Heart left ventricle (tissue), 13 donors: ENCODE results near the gene RANBP17.

Experiments used
- POLR2A ChIP-seq, 2 donors: fragments of 450-650 bp; IDR thresholded peaks; one replicate each; pipeline ENCODE4 v1.6.1; 2017; ENCODE audit warnings: antibody characterized with exemption in 2 of 2, mild to moderate bottlenecking in 2 of 2, moderate library complexity in 2 of 2
- TF ChIP-seq, protein P1 (sequence below), 12 donors: fragments of 200-600 bp; sonication (generic) in 4 of 12; IDR thresholded peaks; one replicate each; pipeline versions ENCODE4 v1.5.0 to v1.8.0; 2018 to 2022; ENCODE audit warnings: antibody characterized with exemption in 12 of 12, mild to moderate bottlenecking in 5 of 12
- donor health status: ischemic (EF 13 %, LVEDD 7.1; RV severe dilation, severe dysfunction).
- donor health status: DM: no; HTN: yes; CAD: no.
- donor health status: DM: no; HTN: no; CAD: no.
- donor health status: ischemic (EF 25% LVEDD 6.9; RV normal size, moderate dysfunction).
- donor health status: ischemic (EF 25% LVEDD 5.7; RV mildly dilated, moderate dysfunction).
- donor health status: ischemic (EF 35%, LVEDD 5.7; RV mildly dilated, moderate dysfunction).
- donor health status: nonischemic (EF 11% LVEDD 7.7; RV severe dilation, severe dysfunction).
- donor health status: DM: yes; HTN: yes; CAD: no.
- donor health status: PGD.
- donor health status: ischemic (EF 29% LVEDD 5.4; RV normal size, mild dysfunction).
- donor health status: nonischemic (EF 23%, LVEDD 6.1; RV moderate dilation, normal function).

DNA sequence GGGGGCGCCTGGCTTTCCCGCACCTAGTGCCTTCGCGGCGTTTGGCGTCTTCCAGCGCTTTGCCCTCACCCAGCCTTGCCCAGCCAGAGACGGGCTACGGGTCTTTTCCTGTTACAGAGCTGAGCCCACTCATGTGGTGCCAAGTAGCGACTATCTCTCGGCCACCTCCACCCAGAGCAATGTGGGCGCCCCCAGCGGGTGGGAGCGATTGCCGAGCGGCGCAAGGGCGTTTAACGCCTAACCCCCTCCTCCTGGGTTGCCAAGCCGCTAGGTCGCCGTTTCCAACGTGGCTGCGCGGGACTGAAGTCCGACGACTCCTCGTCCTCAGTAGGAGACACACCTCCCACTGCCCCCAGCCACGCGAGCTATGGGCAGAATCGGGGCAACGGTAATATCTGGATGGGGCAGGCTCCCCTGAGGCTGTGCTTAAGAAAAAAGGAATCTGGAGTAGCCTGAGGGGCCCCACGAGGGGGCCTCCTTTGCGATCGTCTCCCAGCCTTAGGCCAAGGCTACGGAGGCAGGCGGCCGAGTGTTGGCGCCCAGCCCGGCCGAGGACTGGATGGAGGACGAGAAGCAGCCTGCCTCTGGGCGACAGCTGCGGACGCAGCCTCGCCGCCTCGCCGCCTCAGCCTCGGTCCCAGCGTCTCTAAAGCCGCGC lies 453.0 kb downstream of the RANBP17 start:
- TF ChIP-seq, protein P1, sequence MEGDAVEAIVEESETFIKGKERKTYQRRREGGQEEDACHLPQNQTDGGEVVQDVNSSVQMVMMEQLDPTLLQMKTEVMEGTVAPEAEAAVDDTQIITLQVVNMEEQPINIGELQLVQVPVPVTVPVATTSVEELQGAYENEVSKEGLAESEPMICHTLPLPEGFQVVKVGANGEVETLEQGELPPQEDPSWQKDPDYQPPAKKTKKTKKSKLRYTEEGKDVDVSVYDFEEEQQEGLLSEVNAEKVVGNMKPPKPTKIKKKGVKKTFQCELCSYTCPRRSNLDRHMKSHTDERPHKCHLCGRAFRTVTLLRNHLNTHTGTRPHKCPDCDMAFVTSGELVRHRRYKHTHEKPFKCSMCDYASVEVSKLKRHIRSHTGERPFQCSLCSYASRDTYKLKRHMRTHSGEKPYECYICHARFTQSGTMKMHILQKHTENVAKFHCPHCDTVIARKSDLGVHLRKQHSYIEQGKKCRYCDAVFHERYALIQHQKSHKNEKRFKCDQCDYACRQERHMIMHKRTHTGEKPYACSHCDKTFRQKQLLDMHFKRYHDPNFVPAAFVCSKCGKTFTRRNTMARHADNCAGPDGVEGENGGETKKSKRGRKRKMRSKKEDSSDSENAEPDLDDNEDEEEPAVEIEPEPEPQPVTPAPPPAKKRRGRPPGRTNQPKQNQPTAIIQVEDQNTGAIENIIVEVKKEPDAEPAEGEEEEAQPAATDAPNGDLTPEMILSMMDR (IDR thresholded peaks at IDR 0.05) = no peak
- TF ChIP-seq POLR2A (IDR thresholded peaks at IDR 0.05) = no peak
